ENCODE results near the gene DCHS2. TPM values are rescaled to one million over a fixed set of nuclear protein-coding genes. Genes with fewer than 3 reads are reported as not detected.

The DCHS2 gene
- total RNA-seq, 1 experiment from 2014 or later = not detected

GRCh38 chr4:154517591-154517990, 26.0 kb upstream of the DCHS2 start:
- no peak overlapping the region for H3K9ac ChIP-seq (ENCODE audit: low read length)
- no peaks in the 10 kb centered on the region for H3K79me2 ChIP-seq (ENCODE audit: low read length)
- H3K4me2 ChIP-seq (ENCODE audit: low read depth, low read length, poor library complexity, severe bottlenecking) = no peak overlapping the region
- no peaks in the 10 kb centered on the region for H3K9me2 ChIP-seq (replicated peaks; ENCODE audit: insufficient read depth, low read length)
- H3K4me3 ChIP-seq (ENCODE audit: low read length) = no peak overlapping the region
- DNase-seq = no peak
- H2AFZ ChIP-seq (ENCODE audit: low read length) = no peak overlapping the region
- H3K27me3 ChIP-seq (ENCODE audit: low read length) = no peaks in the 10 kb centered on the region
- no peaks in the 10 kb centered on the region for H3K4me1 ChIP-seq (ENCODE audit: low read length)
- no peaks in the 10 kb centered on the region for H4K20me1 ChIP-seq (ENCODE audit: insufficient read depth, low read depth, low read length)
- no peak overlapping the region for H3K27ac ChIP-seq (ENCODE audit: low read length)
- H3K36me3 ChIP-seq (ENCODE audit: insufficient read depth, low read length) = no peaks in the 10 kb centered on the region
- H3K9me3 ChIP-seq (ENCODE audit: low read length) = no peaks in the 10 kb centered on the region

DNA sequence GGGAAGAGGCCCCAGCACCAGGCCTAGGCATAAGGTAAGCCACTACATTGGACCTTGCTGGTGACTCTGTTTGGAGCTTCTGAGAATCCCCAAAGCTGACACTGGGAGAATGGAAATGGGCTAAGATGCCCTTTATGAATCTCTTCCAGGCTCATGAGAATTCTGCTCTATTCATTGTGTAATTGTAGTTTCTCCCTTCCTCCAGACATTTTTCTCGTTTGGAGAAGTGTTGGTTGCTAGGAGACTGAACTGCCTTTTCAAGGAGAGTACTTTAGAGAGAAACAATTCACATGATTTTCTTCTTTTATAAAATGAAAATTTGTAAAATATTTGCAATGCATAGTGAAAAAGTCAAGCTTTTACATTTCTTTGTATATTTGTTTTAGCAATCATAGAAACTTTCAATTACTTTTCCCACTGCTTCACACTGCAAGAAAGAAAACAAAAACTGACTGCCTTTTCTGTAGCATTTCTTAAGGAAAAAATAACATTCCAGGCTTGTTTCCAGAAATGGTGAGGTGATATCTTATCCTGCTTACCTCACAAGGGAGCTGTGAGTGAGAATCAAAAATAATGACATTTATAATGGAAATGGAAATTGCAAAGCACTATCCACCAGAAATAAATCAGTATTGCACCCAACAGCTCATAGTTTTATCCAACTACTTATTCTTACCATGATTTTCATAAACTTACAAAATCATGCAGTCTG, 24.9 kb upstream of the DCHS2 start:
- no peak overlapping the region for H2AFZ ChIP-seq (ENCODE audit: low read length)
- no peaks in the 10 kb centered on the region for H4K20me1 ChIP-seq (ENCODE audit: insufficient read depth, low read depth, low read length)
- H3K9ac ChIP-seq (ENCODE audit: low read length) = no peak overlapping the region
- H3K9me2 ChIP-seq (replicated peaks; ENCODE audit: insufficient read depth, low read length) = no peaks in the 10 kb centered on the region
- no peak overlapping the region for H3K4me3 ChIP-seq (ENCODE audit: low read length)
- no peak overlapping the region for H3K27ac ChIP-seq (ENCODE audit: low read length)
- no peaks in the 10 kb centered on the region for H3K4me1 ChIP-seq (ENCODE audit: low read length)
- H3K4me2 ChIP-seq (ENCODE audit: low read depth, low read length, poor library complexity, severe bottlenecking) = no peak overlapping the region
- H3K27me3 ChIP-seq (ENCODE audit: low read length) = no peaks in the 10 kb centered on the region
- no peaks in the 10 kb centered on the region for H3K79me2 ChIP-seq (ENCODE audit: low read length)
- no peaks in the 10 kb centered on the region for H3K36me3 ChIP-seq (ENCODE audit: insufficient read depth, low read length)
- H3K9me3 ChIP-seq (ENCODE audit: low read length) = no peaks in the 10 kb centered on the region
- no peak for DNase-seq

GRCh38 chr4:154511981-154512380, 20.4 kb upstream of the DCHS2 start:
- Histone ChIP-seq H3K9ac (ENCODE audit: low read length) (no peak overlapping the region), H3K9me3 (ENCODE audit: low read length) (no peaks in the 10 kb centered on the region), H3K27ac (ENCODE audit: low read length) (no peak overlapping the region), H3K36me3 (ENCODE audit: insufficient read depth, low read length) (no peaks in the 10 kb centered on the region), H4K20me1 (ENCODE audit: insufficient read depth, low read depth, low read length) (no peaks in the 10 kb centered on the region), H3K9me2 (replicated peaks; ENCODE audit: insufficient read depth, low read length) (no peaks in the 10 kb centered on the region), H3K79me2 (ENCODE audit: low read length) (no peaks in the 10 kb centered on the region), H3K4me3 (ENCODE audit: low read length) (no peak overlapping the region), H3K27me3 (ENCODE audit: low read length) (no peaks in the 10 kb centered on the region), H2AFZ (ENCODE audit: low read length) (no peak overlapping the region), H3K4me1 (ENCODE audit: low read length) (no peaks in the 10 kb centered on the region), H3K4me2 (ENCODE audit: low read depth, low read length, poor library complexity, severe bottlenecking) (no peak overlapping the region)
- DNase-seq = no peak

DNA sequence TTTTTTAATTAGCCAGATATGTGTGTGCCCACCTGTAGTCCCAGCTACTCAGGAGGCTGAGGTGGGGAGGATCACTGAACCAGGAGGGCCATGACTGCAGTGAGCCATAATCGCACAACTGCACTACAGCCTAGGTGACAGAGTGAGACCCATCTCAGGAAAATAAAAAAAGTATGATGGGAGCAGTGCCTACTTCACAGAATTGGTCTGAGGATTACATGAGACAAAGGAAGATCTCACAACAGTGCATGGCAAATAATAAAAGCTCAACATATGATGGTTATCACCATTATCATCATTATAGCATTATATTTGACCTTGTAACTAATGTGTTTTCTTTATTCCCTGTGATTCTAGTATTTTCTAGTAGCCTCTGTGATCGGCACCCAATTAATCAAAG, 19.9 kb upstream of the DCHS2 start:
- Histone ChIP-seq H3K9me2 (replicated peaks; ENCODE audit: insufficient read depth, low read length) (no peaks in the 10 kb centered on the region), H3K79me2 (ENCODE audit: low read length) (no peaks in the 10 kb centered on the region), H3K4me1 (ENCODE audit: low read length) (no peaks in the 10 kb centered on the region), H3K9ac (ENCODE audit: low read length) (no peak overlapping the region), H3K9me3 (ENCODE audit: low read length) (no peaks in the 10 kb centered on the region), H4K20me1 (ENCODE audit: insufficient read depth, low read depth, low read length) (no peaks in the 10 kb centered on the region), H3K4me3 (ENCODE audit: low read length) (no peak overlapping the region), H3K36me3 (ENCODE audit: insufficient read depth, low read length) (no peaks in the 10 kb centered on the region), H2AFZ (ENCODE audit: low read length) (no peak overlapping the region), H3K27me3 (ENCODE audit: low read length) (no peaks in the 10 kb centered on the region), H3K27ac (ENCODE audit: low read length) (no peak overlapping the region), H3K4me2 (ENCODE audit: low read depth, low read length, poor library complexity, severe bottlenecking) (no peak overlapping the region)
- DNase-seq = no peak

- H3K27me3 ChIP-seq (ENCODE audit: low read length) = no peaks in the 10 kb centered on the region
- no peaks in the 10 kb centered on the region for H3K9me3 ChIP-seq (ENCODE audit: low read length)
- H2AFZ ChIP-seq (ENCODE audit: low read length) = no peak overlapping the region
- no peaks in the 10 kb centered on the region for H3K4me1 ChIP-seq (ENCODE audit: low read length)
- no peaks in the 10 kb centered on the region for H4K20me1 ChIP-seq (ENCODE audit: insufficient read depth, low read depth, low read length)
- no peaks in the 10 kb centered on the region for H3K36me3 ChIP-seq (ENCODE audit: insufficient read depth, low read length)
- H3K27ac ChIP-seq (ENCODE audit: low read length) = no peak overlapping the region
- no peak overlapping the region for H3K4me3 ChIP-seq (ENCODE audit: low read length)
- H3K79me2 ChIP-seq (ENCODE audit: low read length) = no peaks in the 10 kb centered on the region
- H3K9ac ChIP-seq (ENCODE audit: low read length) = no peak overlapping the region
- DNase-seq = no peak
- no peak overlapping the region for H3K4me2 ChIP-seq (ENCODE audit: low read depth, low read length, poor library complexity, severe bottlenecking)
- no peaks in the 10 kb centered on the region for H3K9me2 ChIP-seq (replicated peaks; ENCODE audit: insufficient read depth, low read length)
These were observed 15.6 kb upstream of the DCHS2 start for GRCh38 chr4:154507156-154507555.

GRCh38 chr4:154506253-154506652, 14.7 kb upstream of the DCHS2 start:
- no peaks in the 10 kb centered on the region for H3K79me2 ChIP-seq (ENCODE audit: low read length)
- H3K9ac ChIP-seq (ENCODE audit: low read length) = no peak overlapping the region
- no peaks in the 10 kb centered on the region for H3K36me3 ChIP-seq (ENCODE audit: insufficient read depth, low read length)
- H3K4me1 ChIP-seq (ENCODE audit: low read length) = no peaks in the 10 kb centered on the region
- no peak overlapping the region for H2AFZ ChIP-seq (ENCODE audit: low read length)
- no peak overlapping the region for H3K27ac ChIP-seq (ENCODE audit: low read length)
- H3K4me2 ChIP-seq (ENCODE audit: low read depth, low read length, poor library complexity, severe bottlenecking) = no peak overlapping the region
- H4K20me1 ChIP-seq (ENCODE audit: insufficient read depth, low read depth, low read length) = no peaks in the 10 kb centered on the region
- no peaks in the 10 kb centered on the region for H3K27me3 ChIP-seq (ENCODE audit: low read length)
- H3K9me2 ChIP-seq (replicated peaks; ENCODE audit: insufficient read depth, low read length) = no peaks in the 10 kb centered on the region
- peak; percentile 73 for DNase-seq
- H3K9me3 ChIP-seq (ENCODE audit: low read length) = no peaks in the 10 kb centered on the region
- H3K4me3 ChIP-seq (ENCODE audit: low read length) = no peak overlapping the region

DNA sequence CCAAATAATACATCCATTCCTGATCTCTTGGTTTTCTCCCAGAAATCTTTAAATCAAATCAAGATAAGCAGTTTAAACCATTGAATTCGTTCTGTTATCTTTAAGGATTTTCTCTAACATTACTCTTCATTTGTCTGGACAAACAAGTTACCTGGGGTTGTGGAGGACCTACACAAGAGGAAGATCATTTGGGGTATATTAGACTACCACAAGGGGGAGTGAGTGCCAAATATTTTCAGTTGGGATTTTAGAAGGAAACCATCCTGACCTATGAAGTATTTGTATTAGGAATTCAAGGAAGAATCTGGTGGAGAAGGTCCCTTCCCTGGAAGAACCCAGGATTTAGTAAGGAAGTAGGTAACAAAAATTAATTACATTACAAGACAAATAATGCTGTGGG, 12.0 kb upstream of the DCHS2 start:
- DNase-seq = peak; percentile 64
- no peak overlapping the region for H2AFZ ChIP-seq (ENCODE audit: low read length)
- H3K79me2 ChIP-seq (ENCODE audit: low read length) = no peaks in the 10 kb centered on the region
- no peak overlapping the region for H3K4me3 ChIP-seq (ENCODE audit: low read length)
- no peak overlapping the region for H3K4me2 ChIP-seq (ENCODE audit: low read depth, low read length, poor library complexity, severe bottlenecking)
- no peaks in the 10 kb centered on the region for H3K4me1 ChIP-seq (ENCODE audit: low read length)
- no peaks in the 10 kb centered on the region for H3K36me3 ChIP-seq (ENCODE audit: insufficient read depth, low read length)
- H4K20me1 ChIP-seq (ENCODE audit: insufficient read depth, low read depth, low read length) = no peaks in the 10 kb centered on the region
- H3K9me2 ChIP-seq (replicated peaks; ENCODE audit: insufficient read depth, low read length) = no peaks in the 10 kb centered on the region
- H3K9ac ChIP-seq (ENCODE audit: low read length) = no peak overlapping the region
- H3K27me3 ChIP-seq (ENCODE audit: low read length) = no peaks in the 10 kb centered on the region
- H3K9me3 ChIP-seq (ENCODE audit: low read length) = no peaks in the 10 kb centered on the region
- H3K27ac ChIP-seq (ENCODE audit: low read length) = no peak overlapping the region

- H3K36me3 ChIP-seq (ENCODE audit: insufficient read depth, low read length) = no peaks in the 10 kb centered on the region
- no peak overlapping the region for H3K9ac ChIP-seq (ENCODE audit: low read length)
- H4K20me1 ChIP-seq (ENCODE audit: insufficient read depth, low read depth, low read length) = no peaks in the 10 kb centered on the region
- DNase-seq = no peak
- H3K9me3 ChIP-seq (ENCODE audit: low read length) = no peaks in the 10 kb centered on the region
- no peak overlapping the region for H3K4me2 ChIP-seq (ENCODE audit: low read depth, low read length, poor library complexity, severe bottlenecking)
- H3K4me3 ChIP-seq (ENCODE audit: low read length) = no peak overlapping the region
- no peaks in the 10 kb centered on the region for H3K9me2 ChIP-seq (replicated peaks; ENCODE audit: insufficient read depth, low read length)
- no peaks in the 10 kb centered on the region for H3K79me2 ChIP-seq (ENCODE audit: low read length)
- no peak overlapping the region for H3K27ac ChIP-seq (ENCODE audit: low read length)
- H2AFZ ChIP-seq (ENCODE audit: low read length) = no peak overlapping the region
- no peaks in the 10 kb centered on the region for H3K4me1 ChIP-seq (ENCODE audit: low read length)
- no peaks in the 10 kb centered on the region for H3K27me3 ChIP-seq (ENCODE audit: low read length)
These were observed 10.5 kb upstream of the DCHS2 start for GRCh38 chr4:154502111-154502510.
